C1 segment of cervical spinal cord (tissue), 14 donors: Measurements from ENCODE around the gene MCF2L2.
A peak's percentile ranks its signal among the peaks of the same experiment; 100 is the strongest.

Source experiments
- DNase-seq, 14 donors: peaks; one replicate each; lab custom pipeline; 2025; lab: John Stamatoyannopoulos, UW

MCF2L2 gene

DNA sequence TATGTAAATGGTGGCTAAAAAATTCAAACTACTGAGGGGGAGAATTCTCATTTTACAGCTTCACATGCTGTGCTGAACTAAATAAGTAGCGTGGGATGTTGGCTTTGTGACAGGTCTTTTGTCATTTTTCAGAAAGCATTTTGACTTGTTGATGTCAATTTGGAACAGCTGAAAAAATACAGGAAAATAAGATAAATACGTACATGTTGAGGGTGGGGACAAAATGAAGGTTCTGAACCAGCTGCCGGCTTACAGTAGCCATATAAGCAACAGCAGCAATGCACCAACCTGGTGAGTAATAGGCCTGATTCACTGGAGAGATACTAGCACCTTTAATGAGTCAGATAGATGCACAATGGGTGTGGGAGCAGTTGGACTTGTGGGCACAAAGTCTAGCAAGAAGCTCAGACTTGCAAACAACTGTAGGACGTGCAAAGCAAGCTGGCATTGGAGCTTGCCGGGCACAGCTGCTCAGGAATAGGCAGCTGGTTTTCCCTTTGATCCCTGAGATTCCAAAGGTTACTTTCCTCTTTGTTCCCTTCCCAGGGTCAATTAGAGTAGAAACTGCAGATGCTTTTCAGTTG is 162.5 kb downstream of the MCF2L2 start:
- DNase-seq = no peak

DNA sequence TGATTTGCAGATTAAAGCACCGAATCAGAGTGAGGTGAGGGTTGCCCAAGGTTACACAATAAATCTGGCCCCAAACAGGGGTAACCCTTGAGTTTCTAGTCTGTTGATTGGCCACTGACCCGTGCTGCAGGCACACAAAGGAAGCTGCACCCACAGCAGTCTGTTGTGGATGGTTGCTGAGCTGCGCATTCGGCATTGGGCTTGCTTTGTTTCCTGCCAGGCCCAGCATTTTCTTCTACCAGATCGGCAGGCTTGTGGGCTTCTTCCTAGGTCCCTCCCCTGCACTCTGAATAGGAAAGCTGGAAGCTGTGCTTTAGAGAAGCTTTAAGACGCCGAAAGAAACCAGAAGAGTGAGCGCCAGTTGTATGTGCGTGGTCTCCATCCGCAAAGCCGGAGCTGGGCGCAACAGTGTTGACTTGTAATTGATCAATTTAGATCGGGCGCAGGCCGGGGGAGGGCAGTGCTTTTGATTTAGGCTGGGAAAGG is 163.2 kb downstream of the MCF2L2 start:
- DNase-seq = peak in 7 of 14 donors; percentile 12 to 61 (median 51)

DNA sequence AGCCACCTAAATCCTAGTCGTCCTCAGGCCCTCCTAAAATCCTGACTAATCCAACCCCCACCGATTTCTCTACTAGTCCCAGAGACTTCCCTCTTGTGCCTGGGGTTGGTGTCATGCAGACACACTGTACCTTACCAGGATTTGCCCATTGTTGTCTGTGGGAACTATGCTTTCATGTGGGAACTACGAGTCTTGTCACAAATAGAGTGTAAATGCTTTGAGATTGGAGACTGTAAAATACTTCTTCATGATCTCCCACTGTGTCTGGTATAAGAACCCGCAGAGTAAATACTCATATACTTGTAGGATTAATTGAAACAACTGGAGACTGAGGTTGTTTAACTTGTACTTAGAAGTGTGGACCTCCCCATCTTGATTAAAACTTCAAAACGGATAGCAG is 164.2 kb downstream of the MCF2L2 start:
- no peak for DNase-seq

GRCh38 chr3:183262875-183263378 is 165.5 kb downstream of the MCF2L2 start:
- no peak for DNase-seq

DNA sequence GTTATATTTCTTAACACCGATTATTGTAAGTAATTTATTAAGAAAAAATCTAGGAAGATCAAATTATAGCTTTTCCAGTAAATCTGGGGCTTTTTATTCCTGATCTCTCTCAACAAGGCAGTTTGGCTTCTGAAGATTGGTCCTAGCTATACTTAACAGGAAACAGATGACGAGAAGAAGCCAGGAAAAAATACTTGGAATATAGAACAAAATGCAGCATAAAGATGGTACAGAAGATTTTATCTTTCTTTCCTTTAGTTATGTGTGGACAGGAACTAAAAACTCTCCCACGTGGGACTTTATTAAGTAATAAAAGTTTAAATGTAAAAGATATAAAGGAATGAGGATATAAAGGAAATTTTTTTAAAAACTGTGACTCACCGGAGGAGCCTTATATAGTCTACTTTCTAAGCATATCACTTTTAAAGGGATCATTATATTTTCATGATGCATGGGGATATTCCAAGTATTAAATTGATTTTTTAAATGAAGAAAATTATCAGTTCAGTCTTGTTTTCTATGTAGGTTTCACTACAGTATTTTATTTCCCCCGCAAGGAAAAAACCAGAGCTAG is 167.2 kb downstream of the MCF2L2 start:
- no peak for DNase-seq

DNA sequence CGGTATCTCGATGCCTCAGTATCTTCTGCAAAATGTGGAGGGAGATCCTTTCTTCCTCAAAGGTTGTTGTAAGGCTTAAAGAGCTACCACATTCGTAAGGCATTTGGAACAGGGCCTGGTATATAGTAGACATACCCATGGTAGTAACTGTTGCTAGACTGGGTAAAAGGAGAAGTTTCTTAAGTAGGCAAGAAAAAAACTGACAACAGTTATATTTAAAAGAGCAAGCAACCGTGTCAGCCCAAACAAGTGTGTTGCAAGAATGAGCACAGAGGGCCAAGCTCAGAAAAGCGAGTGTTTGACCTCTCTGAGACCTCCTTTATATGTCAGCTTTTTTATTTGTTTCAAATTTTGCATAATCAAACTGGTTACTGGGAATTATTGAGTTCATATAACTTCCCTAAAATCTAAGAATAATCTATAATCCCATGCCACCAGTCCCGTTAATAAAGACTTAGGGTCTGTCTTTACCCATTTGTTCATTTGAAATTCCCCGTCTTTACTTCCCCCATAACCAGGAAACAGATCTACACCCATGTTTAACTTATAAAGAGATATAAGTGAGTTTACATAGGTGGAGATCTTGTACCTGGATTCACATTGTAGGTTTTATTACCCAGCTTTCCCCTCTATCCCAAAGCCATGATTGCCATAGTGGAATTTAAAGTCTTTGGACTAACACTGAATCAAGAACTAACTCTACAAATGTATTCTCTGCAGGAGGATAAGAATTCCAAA is 168.1 kb downstream of the MCF2L2 start:
- no peak for DNase-seq

DNA sequence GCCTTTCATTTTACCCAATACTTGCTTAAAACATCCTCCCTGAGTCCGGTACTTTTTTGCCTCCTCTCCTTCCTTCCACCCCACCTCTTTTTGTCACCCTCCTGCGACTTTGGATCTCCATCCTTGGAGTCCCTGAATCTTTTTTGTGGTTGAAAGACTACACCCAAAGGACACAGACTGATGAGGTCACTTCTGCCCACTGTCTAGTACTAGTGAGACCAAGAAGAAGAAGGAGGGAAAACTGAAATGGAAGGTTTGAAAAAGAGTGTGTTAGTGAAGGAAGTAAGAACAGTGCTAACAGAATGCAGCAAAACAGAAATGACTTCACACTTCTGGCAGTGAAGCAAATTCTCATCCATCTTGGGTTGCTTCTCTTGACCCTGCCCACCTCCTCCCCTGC is 168.8 kb downstream of the MCF2L2 start:
- no peak for DNase-seq

- no peak for DNase-seq
These were observed 169.3 kb downstream of the MCF2L2 start for GRCh38 chr3:183259087-183259486.

DNA sequence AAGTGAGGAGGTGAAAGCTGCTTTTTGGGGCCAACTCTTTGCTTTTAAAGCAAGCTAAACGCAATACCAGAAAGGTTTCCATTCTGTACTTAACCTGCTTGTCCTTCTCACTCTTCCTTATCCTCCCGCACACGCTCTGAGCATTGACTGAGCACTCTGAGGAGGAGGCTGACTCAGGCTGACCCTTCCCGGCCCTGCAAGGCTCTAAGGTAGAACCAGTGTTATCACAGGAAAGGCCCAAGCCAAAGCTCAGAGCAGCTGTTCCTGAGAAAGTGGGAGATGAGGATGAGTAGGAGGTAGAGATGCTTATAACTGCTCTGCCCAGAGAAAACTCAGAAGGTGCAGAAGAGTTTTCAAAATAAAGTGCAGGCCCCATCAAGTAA is 173.1 kb downstream of the MCF2L2 start:
- no peak for DNase-seq

DNA sequence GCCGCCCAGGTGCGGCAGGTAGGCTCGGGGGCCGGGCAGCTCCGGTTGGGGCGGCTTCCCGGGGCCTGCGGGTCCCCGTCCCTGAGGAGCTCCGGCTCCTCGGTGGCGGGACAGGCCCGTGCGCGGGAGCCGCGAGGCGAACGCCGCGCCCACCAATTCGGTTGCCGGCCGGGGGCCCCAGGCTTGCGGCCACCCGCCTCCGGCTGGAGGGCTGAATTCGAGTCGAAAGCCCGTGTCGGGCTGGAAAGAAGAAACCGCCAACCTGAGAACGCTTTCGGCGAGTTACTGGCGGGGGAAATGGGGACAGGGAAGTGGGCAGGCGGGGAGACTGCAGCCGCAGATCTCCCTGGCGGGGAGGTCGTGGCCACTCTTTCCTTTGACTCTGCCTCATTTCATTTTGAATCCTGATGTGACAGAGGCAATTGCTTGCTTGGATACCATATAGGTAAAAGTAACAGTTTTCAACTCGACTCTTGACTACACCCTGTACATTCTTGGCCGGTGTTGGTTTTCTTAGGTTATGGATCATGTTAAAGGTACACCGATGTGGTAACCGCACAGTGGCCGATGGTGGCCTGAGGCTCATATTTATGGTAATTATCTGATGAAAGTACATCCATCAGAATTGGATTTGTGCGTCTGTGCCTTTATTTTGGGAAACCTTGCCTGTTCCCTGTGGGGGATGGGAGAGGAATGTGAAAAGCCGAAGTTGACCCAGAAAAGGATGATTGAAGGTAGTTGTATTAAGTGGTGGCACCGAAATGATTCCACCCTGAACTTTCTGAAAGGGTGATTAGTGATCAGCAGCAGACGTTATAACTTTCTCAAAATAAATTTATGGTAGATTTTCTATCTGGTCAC is 173.7 kb downstream of the MCF2L2 start:
- DNase-seq = peak in 1 of 14 donors; percentile 65

DNA sequence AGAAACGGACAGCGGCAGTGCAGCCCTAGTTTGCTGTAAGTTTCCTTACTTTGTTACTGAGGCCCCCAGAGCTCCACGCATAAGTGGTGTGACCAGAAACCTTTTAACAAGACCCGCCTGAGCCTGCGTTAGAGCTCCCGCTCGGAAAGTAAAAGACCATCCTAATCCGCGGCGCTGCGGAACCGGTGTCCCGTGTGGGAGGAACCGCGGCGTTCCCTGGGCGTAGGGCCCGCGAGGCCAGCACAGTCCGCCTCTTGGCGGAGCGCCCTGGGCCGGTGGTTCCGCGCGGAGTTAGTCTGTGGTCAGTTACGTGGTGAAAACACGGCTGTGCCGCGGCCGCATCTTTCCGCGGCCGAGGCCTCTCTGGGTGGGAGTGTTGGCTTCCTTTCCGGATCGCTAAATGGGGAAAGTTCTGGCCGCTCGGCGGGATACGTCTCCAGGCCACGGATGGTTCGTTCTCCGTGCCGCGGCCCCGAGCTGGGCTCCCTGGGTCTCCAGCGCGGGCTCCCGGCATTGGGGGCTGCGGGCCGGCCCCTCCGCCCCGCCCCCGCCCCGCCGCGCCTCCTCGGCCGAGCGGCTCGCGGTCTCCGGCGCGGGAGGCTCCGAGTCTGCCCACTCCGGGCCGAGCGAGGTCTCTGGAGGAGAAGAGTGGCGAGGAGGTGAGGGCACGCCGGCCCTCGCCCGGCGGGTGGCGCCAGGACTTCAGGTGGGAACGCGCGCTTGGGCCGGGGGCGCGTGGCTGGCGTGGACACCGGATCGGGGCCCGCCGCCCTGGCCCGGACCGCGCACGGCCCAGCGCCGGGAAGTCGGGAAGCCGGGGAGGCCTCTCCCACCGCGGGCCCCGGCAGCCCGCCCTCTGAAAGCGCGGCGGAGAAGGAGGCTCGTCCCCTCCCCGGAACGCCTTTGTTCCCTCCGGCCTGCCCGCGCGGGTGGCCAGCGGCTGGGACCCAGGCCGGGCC is 174.6 kb downstream of the MCF2L2 start:
- DNase-seq = peak in 7 of 14 donors; percentile 33 to 69 (median 48)

DNA sequence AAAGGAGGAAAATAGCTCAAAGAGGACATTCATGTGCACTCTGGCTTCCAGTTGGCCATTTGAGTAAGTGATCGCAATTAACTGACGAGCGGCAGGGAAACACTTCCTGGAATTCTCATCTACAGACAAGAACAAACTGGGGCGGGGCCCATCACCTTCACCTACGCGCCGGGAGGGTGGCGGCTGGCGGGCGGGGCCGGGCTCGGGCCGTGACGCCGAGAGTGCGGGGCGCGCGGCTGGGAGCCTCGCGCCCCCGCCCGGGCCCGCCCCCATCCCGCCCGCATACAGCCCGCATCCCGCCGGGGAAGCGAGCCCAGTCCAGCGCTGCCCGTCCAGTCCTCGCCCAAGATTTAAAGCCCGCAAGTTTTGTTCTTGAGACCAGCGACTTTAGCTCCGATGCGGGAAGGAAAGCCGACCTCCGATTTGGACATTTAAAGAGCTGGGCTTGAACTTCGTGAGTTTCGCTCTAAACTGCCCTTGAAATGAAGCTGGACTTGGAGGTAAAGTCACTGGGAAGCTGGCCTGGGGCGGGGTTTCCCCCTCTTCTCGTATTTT is 175.4 kb downstream of the MCF2L2 start, which contains the start of gene B3GNT5:
B3GNT5 (plus strand) TSS at position 281 of the 555 bp plus-strand sequence. CDS start 16,546 bp downstream, outside the sequence.
- DNase-seq = peak in 1 of 14 donors; percentile 48

GRCh38 chr3:183252118-183252782 is 176.2 kb downstream of the MCF2L2 start:
- DNase-seq = no peak

GRCh38 chr3:183249006-183249718 is 179.3 kb downstream of the MCF2L2 start:
- peak in 2 of 14 donors; percentile 47 to 77 for DNase-seq

- no peak for DNase-seq
These were observed 181.3 kb downstream of the MCF2L2 start for GRCh38 chr3:183247011-183247589.

GRCh38 chr3:183244981-183245476 is 183.4 kb downstream of the MCF2L2 start:
- no peak for DNase-seq

GRCh38 chr3:183244219-183244618 is 184.2 kb downstream of the MCF2L2 start:
- peak in 4 of 14 donors; percentile 20 to 51 (median 25) for DNase-seq

DNA sequence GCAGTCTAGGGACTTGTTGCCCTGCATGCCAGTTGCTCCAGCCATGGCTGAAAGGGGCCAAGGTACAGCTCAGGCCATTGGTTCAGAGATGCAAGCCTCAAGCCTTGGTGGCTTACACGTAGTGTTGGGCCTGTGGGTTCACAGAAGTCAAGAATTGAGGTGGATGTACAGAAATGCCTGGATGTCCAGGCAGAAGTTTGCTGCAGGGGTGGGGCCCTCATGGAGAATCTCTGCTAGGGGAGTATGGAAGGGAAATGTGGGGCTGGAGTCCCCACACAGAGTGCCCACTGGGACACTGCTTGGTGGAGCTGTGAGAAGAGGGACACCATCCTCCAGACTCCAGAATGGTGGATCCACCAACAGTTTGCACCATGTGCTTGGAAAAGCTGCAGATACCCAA is 186.0 kb downstream of the MCF2L2 start:
- no peak for DNase-seq
